Stomach smooth muscle (tissue), 2 donors: ENCODE data around the gene USH2A.

Experiments
- H3K27ac ChIP-seq: one replicate; pipeline ENCODE4 v1.7.0; 2013; ENCODE audit warnings: mild to moderate bottlenecking, low read length, inconsistent platforms
- H3K27me3 ChIP-seq, 2 donors: one replicate each; pipeline ENCODE4 v1.7.0; 2013; ENCODE audit warnings: low read length in 2 of 2; ENCODE audit not compliant: insufficient read depth in 2 of 2, control insufficient read depth in 1 of 2
- H3K36me3 ChIP-seq, 2 donors: one replicate each; pipeline ENCODE4 v1.7.0; 2013; ENCODE audit warnings: low read length in 2 of 2; ENCODE audit not compliant: control insufficient read depth in 2 of 2, insufficient read depth in 2 of 2
- H3K4me1 ChIP-seq: one replicate; pipeline ENCODE4 v1.7.0; 2013; ENCODE audit warnings: low read length; ENCODE audit not compliant: control insufficient read depth, insufficient read depth
- H3K4me3 ChIP-seq, 2 donors: one replicate each; pipeline ENCODE4 v1.7.0; 2013; ENCODE audit warnings: low read length in 2 of 2
- H3K9ac ChIP-seq, 2 donors: one replicate each; pipeline ENCODE4 v1.7.0; 2013; ENCODE audit warnings: low read length in 2 of 2, mild to moderate bottlenecking in 1 of 2
- H3K9me3 ChIP-seq, 2 donors: one replicate each; pipeline ENCODE4 v1.7.0; 2013; ENCODE audit warnings: low read length in 2 of 2; ENCODE audit not compliant: control insufficient read depth in 2 of 2
- donor health status: healthy.
- donor health status: Pancreatic carcinoma.

The USH2A gene

DNA sequence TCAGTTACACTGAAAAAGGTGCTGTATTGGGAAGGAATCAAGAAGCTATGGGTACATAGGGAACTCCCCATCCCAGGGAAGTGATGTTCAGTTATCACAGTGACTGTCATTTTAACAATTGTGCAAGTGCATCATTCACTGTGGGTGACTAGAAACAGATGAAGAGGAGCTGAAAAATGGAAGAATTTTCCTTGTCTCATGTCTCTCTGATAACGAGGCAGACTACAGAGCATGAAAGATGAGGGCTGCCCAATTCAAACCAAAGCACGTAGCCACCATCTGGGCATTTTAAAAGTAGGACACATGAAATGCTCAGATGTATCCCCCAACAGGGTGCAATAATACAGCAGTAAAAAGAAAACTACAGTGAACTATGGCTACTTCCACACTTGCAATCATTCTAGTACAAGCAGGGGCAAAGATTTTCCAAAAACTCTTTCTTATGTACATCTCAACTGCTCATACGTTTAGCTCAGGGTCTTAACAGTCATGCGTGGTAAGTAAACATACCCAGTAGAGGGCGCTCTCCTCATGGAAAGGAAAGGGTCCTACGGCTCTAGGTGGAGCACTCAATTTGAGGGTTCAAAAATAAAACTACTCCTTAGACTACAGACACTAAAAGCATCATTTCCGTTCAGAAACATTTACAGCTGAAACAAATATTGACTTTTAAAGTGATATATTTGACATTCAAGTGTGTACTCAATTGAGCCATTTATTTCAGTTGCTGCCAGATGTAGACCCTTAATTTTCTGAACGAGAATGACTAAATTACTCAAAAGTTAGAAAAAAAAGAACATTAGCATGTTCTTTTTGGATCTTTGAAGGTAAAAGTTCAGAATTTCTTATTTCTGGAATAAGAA lies 713.0 kb downstream of the USH2A start:
- H3K36me3 ChIP-seq, result no peaks in the 10 kb centered on the region
- H3K9ac ChIP-seq, result no peak overlapping the region
- H3K4me3 ChIP-seq, result no peak overlapping the region
- H3K4me1 ChIP-seq, result no peaks in the 10 kb centered on the region
- no peaks in the 10 kb centered on the region for H3K27me3 ChIP-seq
- no peaks in the 10 kb centered on the region for H3K9me3 ChIP-seq
- H3K27ac ChIP-seq, result no peak overlapping the region

DNA sequence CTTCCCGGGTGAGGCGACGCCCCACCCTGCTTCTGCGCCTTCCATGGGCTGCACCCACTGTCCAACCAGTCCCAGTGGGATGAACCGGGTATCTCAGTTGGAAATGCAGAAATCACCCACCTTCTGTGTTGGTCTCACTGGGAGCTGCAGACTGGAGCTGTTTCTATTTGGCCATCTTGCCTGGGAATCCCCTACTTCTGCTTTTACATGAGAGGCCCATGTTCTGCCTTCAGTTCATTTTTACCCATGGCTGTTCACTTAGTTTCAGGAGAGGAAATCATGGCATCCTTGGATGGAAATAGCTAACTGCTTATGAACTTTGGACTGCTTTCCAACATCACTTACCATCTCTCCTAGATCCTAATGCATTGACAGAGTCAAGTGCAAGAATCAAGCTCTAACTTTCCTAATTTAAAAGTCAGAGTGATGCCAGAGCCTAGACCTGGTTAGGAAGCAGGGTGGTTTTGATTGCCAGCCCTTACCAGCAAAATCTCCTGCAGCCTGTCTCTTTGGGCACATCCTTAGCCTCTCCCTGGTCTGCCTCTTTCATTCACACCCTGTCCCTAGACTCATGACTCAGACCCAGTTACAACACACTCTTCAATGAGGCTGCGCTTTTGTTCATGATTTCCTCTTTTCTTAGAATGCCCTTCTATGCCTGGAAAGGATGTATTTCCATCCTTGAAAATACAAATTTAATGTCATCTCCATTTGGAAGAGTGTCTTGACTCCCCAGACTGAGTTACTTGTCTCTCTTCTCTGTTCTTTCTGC lies 719.0 kb downstream of the USH2A start:
- H3K27me3 ChIP-seq, result no peaks in the 10 kb centered on the region
- H3K9ac ChIP-seq, result no peak overlapping the region
- no peak overlapping the region for H3K4me3 ChIP-seq
- no peak overlapping the region for H3K27ac ChIP-seq
- no peaks in the 10 kb centered on the region for H3K9me3 ChIP-seq
- no peaks in the 10 kb centered on the region for H3K4me1 ChIP-seq
- no peaks in the 10 kb centered on the region for H3K36me3 ChIP-seq

DNA sequence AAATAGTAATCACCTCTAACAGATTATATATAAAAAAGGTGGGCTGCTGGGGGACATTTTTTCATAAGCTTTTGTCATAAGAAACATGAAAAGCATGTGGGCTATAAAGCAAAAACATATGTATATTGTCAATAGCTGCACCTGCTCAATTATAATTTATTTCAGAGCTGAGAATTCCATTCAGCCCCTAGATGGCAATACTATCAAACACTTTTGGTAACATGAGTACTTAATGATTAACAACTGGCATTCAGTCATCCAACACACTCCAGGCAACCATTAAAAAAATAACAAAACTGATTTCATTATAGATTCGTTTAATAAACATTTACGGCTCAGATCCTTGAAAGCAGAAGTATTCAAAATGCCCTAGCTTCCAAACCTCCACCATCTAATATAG lies 741.0 kb downstream of the USH2A start:
- no peaks in the 10 kb centered on the region for H3K36me3 ChIP-seq
- H3K9me3 ChIP-seq, result no peaks in the 10 kb centered on the region
- no peaks in the 10 kb centered on the region for H3K4me1 ChIP-seq
- H3K9ac ChIP-seq, result no peak overlapping the region
- no peak overlapping the region for H3K27ac ChIP-seq
- H3K27me3 ChIP-seq, result no peaks in the 10 kb centered on the region
- no peak overlapping the region for H3K4me3 ChIP-seq

DNA sequence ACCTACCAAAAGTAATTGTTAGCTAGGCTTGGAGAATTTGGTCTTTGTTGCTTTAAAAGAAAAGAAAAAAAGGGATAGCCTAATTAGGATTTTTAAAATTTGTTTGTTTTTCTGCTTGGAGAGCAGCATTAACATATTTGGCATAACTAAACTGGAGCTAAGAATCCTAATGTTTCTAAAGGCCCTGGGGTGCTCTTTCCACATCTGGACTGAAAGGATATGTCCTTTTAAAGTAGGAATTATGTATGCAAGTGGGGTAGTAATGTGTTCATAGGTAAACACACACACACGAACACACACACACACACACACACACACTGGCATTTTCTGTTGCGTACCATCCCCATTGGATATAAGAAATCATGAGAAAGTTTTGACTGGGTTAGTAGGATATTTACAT lies 742.2 kb downstream of the USH2A start:
- Histone ChIP-seq H3K4me3 (no peak overlapping the region), H3K4me1 (no peaks in the 10 kb centered on the region), H3K36me3 (no peaks in the 10 kb centered on the region), H3K9me3 (no peaks in the 10 kb centered on the region), H3K27ac (no peak overlapping the region), H3K27me3 (no peaks in the 10 kb centered on the region), H3K9ac (no peak overlapping the region)

DNA sequence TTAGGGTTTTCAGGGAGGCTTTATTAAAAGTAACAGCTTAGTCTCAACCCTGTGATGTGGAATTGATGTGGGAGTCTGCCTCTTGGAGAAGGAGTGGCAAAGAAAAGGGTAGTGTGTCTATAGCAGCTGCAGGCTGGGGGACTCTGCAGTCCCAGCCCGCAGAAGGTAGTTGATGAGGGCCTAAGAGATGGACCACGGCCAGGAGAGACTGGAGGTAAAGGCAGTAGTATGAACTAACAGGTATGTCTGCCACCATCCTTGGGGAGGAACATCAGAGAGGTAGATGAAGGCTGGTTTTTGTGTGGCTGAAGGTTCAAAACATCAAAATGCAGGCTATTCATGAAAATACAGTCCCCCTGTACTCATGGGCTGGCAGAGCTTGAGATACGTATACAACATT lies 744.0 kb downstream of the USH2A start:
- Histone ChIP-seq H3K27me3 (no peaks in the 10 kb centered on the region), H3K9me3 (no peaks in the 10 kb centered on the region), H3K36me3 (no peaks in the 10 kb centered on the region), H3K4me1 (no peaks in the 10 kb centered on the region), H3K4me3 (no peak overlapping the region), H3K9ac (no peak overlapping the region), H3K27ac (no peak overlapping the region)

DNA sequence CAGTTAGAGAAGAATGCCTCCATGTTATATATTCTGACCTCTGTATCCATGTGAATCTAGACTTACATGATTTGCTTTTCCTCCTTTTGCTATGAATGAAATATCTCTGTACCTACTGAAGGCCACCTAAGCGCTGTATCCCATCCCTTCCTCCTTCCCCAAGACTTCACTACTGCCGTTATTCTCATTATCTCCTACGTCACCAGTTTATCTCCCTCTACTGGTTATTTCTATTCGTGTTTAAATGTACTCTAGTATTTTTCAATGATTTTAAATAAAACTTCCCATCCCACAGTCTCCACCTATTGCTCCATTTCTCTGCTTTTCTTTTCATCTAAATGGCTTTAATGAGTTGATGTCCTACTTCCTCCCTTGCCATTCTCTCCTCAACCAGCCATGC lies 746.1 kb downstream of the USH2A start:
- H3K9me3 ChIP-seq, result no peaks in the 10 kb centered on the region
- H3K4me3 ChIP-seq, result no peak overlapping the region
- no peaks in the 10 kb centered on the region for H3K36me3 ChIP-seq
- no peak overlapping the region for H3K9ac ChIP-seq
- H3K27me3 ChIP-seq, result no peaks in the 10 kb centered on the region
- no peak overlapping the region for H3K27ac ChIP-seq
- H3K4me1 ChIP-seq, result no peaks in the 10 kb centered on the region

DNA sequence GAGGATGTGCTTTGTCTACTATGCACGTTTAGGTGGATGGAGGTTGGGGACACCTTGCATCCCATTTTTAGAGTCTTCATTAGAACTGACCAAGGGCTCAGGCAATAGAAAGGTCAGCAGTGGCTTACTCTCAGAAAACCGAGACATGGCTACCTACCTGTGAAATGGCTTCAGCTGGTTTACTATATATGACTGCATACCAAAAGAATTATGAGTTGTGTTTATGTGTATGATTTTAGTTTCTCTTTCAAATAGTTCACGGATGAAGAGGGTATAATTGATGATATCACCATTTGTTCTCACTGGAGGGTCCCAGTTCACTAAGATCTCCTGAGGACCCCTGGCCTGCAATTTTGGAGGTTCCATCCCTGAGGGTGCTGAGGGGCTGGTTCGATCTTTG lies 749.3 kb downstream of the USH2A start:
- H3K27me3 ChIP-seq, result no peaks in the 10 kb centered on the region
- H3K27ac ChIP-seq, result no peak overlapping the region
- H3K9me3 ChIP-seq, result no peaks in the 10 kb centered on the region
- no peaks in the 10 kb centered on the region for H3K4me1 ChIP-seq
- no peak overlapping the region for H3K9ac ChIP-seq
- no peaks in the 10 kb centered on the region for H3K36me3 ChIP-seq
- no peak overlapping the region for H3K4me3 ChIP-seq

DNA sequence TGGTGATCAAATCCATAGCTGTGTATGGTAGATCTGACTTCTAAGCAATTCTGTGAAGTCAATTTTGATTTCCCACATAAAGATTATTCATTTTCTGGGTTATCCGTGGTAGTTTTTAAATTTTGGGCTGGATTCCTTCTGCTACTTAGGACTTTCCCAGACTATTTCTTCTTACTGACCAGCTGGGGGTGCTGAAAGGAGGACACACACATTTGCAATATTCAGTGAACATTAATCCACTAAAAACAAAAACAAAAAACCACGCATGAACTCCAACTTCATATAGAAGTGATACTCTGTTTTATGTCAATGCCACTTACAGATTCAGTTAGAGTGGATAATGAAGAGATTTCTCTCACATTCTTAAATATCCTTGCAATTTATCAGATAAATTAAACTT lies 750.8 kb downstream of the USH2A start:
- no peaks in the 10 kb centered on the region for H3K9me3 ChIP-seq
- H3K9ac ChIP-seq, result no peak overlapping the region
- H3K27ac ChIP-seq, result no peak overlapping the region
- no peaks in the 10 kb centered on the region for H3K4me1 ChIP-seq
- no peak overlapping the region for H3K4me3 ChIP-seq
- no peaks in the 10 kb centered on the region for H3K27me3 ChIP-seq
- no peaks in the 10 kb centered on the region for H3K36me3 ChIP-seq

DNA sequence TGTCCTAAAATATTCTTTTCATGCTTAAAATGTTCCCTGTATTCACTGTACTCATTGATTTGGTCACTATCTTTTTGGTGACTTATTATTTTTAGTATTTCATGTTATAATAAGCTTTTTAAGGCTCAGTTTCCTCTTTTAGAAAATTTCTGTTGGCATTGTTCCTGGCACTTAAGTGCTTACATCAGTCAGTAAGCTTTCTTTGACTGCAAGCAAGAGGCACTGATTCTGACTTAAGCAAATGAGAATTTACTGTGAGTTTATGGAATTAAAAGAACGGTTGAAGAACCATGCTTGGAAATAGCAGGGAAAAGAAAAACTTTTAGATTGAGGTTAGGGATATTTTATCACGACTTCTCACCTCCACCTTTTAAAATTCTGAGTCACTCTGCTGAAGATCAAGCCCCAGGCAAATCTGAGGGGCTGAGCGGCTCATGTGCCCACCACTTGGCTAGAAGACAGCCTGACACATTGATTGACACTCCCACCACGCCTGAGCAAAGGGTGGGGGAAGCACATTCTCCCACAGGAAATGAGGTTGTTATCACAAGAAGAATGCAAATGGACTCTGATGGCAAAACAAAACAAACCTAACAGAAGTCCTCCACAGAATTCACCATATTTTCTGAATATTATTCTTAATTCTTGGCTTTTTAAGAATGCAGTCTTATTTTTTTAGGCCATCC lies 753.3 kb downstream of the USH2A start:
- Histone ChIP-seq H3K9me3 (no peaks in the 10 kb centered on the region), H3K27me3 (no peaks in the 10 kb centered on the region), H3K4me3 (no peak overlapping the region), H3K4me1 (no peaks in the 10 kb centered on the region), H3K27ac (no peak overlapping the region), H3K9ac (no peak overlapping the region), H3K36me3 (no peaks in the 10 kb centered on the region)

DNA sequence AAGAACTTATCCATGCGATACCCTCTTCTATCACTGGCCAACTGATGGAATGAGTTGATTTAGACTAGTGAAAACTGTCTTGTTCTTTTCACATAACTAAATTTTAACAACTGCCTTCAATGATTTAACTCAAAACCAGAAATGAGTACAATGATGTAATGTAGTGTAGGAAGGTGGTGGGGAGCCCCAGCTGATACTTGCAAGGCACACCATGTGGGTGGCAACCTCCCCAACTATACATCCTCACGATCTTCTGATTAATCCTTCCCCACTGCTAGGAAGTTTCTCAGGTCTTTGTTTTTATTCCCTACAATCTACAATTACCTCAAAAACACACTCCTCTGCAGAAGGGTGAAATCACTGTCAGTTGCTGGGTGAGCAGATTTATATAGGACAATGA lies 755.5 kb downstream of the USH2A start:
- no peaks in the 10 kb centered on the region for H3K36me3 ChIP-seq
- no peaks in the 10 kb centered on the region for H3K4me1 ChIP-seq
- no peaks in the 10 kb centered on the region for H3K27me3 ChIP-seq
- no peak overlapping the region for H3K4me3 ChIP-seq
- H3K9me3 ChIP-seq, result no peaks in the 10 kb centered on the region
- H3K27ac ChIP-seq, result no peak overlapping the region
- no peak overlapping the region for H3K9ac ChIP-seq
